ENCODE measurements around the gene LRRC23. TPM values are rescaled to one million over a fixed set of nuclear protein-coding genes. Genes with fewer than 3 reads are reported as not detected.
A peak's percentile ranks its signal among the peaks of the same experiment; 100 is the strongest.
"Not testable (repeated sequence)": the region's sequence is repeated elsewhere in the genome, so short reads cannot be mapped to it uniquely, and the experiment has no call there.

LRRC23 gene
- polyA plus RNA-seq, 1 experiment: 10.6 TPM

GRCh38 chr12:6869049-6870021 is 35.3 kb upstream of the LRRC23 start:
- Histone ChIP-seq H3K9me3 (ENCODE audit: control insufficient read depth, insufficient read depth, low read length) (no peaks in the 10 kb centered on the region; the same call in 1 of the 2 replicates), H3K27ac (ENCODE audit: low read depth, low read length) (peak overlapping the region; percentile 21), H3K27me3 (ENCODE audit: control insufficient read depth, insufficient read depth, low read length) (no peaks in the 10 kb centered on the region), H3K4me3 (ENCODE audit: low read depth, low read length) (peak overlapping the region; percentile 90)
- CTCF ChIA-PET: interaction anchor here (0.5 to 5.1 kb wide), 35 partner anchors 8 to 317 kb away, joined by 3 to 50 read pairs (median 4); partner anchors contain the start of genes C12orf57, CDCA3, GNB3 and LRRC23
- DNase-seq (ENCODE audit: low read depth, low spot score): peak; percentile 48
- POLR2A ChIA-PET: interaction anchor here (0.6 to 3.8 kb wide), 8 partner anchors 17 to 335 kb away, joined by 3 to 25 read pairs (median 6); partner anchors contain the start of genes C12orf57, CDCA3, GPR162 and RNU7-1
- TF ChIP-seq, protein P1, sequence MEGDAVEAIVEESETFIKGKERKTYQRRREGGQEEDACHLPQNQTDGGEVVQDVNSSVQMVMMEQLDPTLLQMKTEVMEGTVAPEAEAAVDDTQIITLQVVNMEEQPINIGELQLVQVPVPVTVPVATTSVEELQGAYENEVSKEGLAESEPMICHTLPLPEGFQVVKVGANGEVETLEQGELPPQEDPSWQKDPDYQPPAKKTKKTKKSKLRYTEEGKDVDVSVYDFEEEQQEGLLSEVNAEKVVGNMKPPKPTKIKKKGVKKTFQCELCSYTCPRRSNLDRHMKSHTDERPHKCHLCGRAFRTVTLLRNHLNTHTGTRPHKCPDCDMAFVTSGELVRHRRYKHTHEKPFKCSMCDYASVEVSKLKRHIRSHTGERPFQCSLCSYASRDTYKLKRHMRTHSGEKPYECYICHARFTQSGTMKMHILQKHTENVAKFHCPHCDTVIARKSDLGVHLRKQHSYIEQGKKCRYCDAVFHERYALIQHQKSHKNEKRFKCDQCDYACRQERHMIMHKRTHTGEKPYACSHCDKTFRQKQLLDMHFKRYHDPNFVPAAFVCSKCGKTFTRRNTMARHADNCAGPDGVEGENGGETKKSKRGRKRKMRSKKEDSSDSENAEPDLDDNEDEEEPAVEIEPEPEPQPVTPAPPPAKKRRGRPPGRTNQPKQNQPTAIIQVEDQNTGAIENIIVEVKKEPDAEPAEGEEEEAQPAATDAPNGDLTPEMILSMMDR (IDR thresholded peaks at IDR 0.05; ENCODE audit: low read depth, low read length): peak; percentile 91

GRCh38 chr12:6870304-6870703 is 34.3 kb upstream of the LRRC23 start:
- H3K4me3 ChIP-seq (ENCODE audit: low read depth, low read length); DNase-seq (ENCODE audit: low read depth, low spot score); H3K27me3 ChIP-seq (ENCODE audit: control insufficient read depth, insufficient read depth, low read length); H3K9me3 ChIP-seq (ENCODE audit: control insufficient read depth, insufficient read depth, low read length): not testable (repeated sequence)
- H3K27ac ChIP-seq (ENCODE audit: low read depth, low read length): peak overlapping the region; percentile 22
- POLR2A ChIA-PET: interaction anchor here (3.3 to 3.8 kb wide), 2 partner anchors 18 to 55 kb away, joined by 21 to 37 read pairs; partner anchors contain the start of genes CDCA3 and USP5
- CTCF ChIA-PET: interaction anchor here (1.0 to 5.1 kb wide), 12 partner anchors 9 to 318 kb away, joined by 3 to 50 read pairs (median 6); partner anchors contain the start of genes CDCA3, GNB3 and USP5

GRCh38 chr12:6871052-6871957 is 33.3 kb upstream of the LRRC23 start:
- no peaks in the 10 kb centered on the region; the same call in 1 of the 2 replicates for H3K9me3 ChIP-seq (ENCODE audit: control insufficient read depth, insufficient read depth, low read length)
- ChIA-PET POLR2A (interaction anchor here (0.7 to 3.3 kb wide), 4 partner anchors 19 to 67 kb away, joined by 4 to 37 read pairs (median 21); partner anchors contain the start of genes CDCA3 and USP5), CTCF (interaction anchor here (1.5 to 5.1 kb wide), 8 partner anchors 11 to 117 kb away, joined by 11 to 50 read pairs (median 18); partner anchors contain the start of genes CDCA3, MLF2 and USP5)
- peak overlapping the region; percentile 84 for H3K4me3 ChIP-seq (ENCODE audit: low read depth, low read length)
- no peak overlapping the region for H3K27ac ChIP-seq (ENCODE audit: low read depth, low read length)
- no peak for DNase-seq (ENCODE audit: low read depth, low spot score)
- no peaks in the 10 kb centered on the region for H3K27me3 ChIP-seq (ENCODE audit: control insufficient read depth, insufficient read depth, low read length)
- TF ChIP-seq, protein P1 (IDR thresholded peaks at IDR 0.05; ENCODE audit: low read depth, low read length): no peak

DNA sequence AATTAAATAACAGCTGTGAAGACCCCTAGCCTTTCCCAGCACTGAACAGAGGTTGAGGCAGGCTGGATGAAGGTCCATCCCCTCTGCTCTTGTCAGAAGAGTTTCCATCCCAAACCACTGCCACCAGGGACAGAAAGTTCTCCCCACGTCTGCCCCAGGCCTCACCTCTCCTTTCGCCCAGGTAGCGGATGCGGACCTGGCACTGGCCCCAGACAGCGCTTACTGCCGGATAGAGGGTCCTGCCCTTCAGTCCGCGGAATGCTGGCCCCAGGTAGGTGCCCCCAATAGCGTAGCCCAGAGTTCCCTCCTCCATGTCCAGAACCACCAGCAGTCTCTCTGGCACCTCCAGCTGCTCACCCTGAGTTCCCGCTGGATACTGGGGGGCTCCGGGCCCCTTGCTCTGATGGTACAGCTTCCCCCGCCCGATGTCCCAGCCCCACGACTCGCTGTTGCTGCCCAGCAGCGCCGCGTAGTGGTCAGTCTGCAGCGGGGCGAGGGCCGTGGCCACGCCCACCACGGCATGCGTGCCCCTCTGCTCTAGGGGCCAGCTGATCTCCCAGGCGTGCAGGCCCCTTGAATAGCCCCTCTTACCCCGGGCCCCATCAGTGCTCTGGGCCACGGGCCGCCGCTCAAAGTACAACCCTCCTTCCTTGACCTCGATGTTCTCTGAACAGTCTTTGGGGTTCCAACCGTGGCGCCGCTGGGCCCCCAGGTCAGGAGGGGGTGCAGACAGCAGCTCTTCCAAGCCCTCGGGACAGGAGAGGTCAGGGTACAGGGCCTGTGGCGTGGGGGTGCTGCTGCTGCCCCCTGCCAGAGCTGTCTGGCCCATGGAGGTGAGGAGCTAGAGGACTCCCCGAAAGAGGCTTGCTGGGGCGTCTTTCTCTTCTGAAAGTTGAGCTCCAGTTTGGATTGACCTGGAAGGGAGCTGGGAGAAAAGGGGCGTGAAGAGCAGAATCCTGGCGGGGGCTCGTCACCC is 32.3 kb upstream of the LRRC23 start:
- POLR2A ChIA-PET: interaction anchor here (0.6 to 3.3 kb wide), 20 partner anchors 9 to 340 kb away, joined by 3 to 37 read pairs (median 5); partner anchors contain the start of genes C12orf57, CDCA3, GAPDH and LRRC23

More for the DNA sequence above, 32.3 kb upstream of the LRRC23 start:
- CTCF ChIA-PET: interaction anchor here (0.5 to 5.1 kb wide), 30 partner anchors 10 to 241 kb away, joined by 3 to 50 read pairs (median 6); partner anchors contain the start of genes C12orf57, C1RL, CDCA3 and COPS7A
- no peak for DNase-seq (ENCODE audit: low read depth, low spot score)
- Histone ChIP-seq H3K27me3 (ENCODE audit: control insufficient read depth, insufficient read depth, low read length) (no peaks in the 10 kb centered on the region), H3K9me3 (ENCODE audit: control insufficient read depth, insufficient read depth, low read length) (no peaks in the 10 kb centered on the region; the same call in 1 of the 2 replicates), H3K4me3 (ENCODE audit: low read depth, low read length) (peak overlapping the region; percentile 84), H3K27ac (ENCODE audit: low read depth, low read length) (peak overlapping the region; percentile 65)
- TF ChIP-seq, protein P1 (IDR thresholded peaks at IDR 0.05; ENCODE audit: low read depth, low read length): peak; percentile 97

Data from AG04450 (cell line).